Gastroesophageal sphincter (tissue), 4 donors: ENCODE measurements around the gene JDP2. TPM values are rescaled to one million over a fixed set of nuclear protein-coding genes. Genes with fewer than 3 reads are reported as not detected.
"Not testable (repeated sequence)": the region's sequence is repeated elsewhere in the genome, so short reads cannot be mapped to it uniquely, and the experiment has no call there.

Experiments
- ATAC-seq: fragments of 150-250 bp; one replicate; pipeline ENCODE4 v1.9.1; 2016; ENCODE audit warnings: mild to moderate bottlenecking, moderate library complexity
- H3K27ac ChIP-seq, 4 donors: fragments of 200-600 bp; sonication (generic) in 3 of 4; 1 replicate in 3 of 4; 2 replicates in 1 of 4; pipeline ENCODE4 v1.5.1; 2016 to 2019
- H3K27me3 ChIP-seq: fragments of 200-600 bp; sonication (generic); one replicate; pipeline ENCODE4 v1.5.1; 2019
- H3K36me3 ChIP-seq, 2 donors: fragments of 200-600 bp; sonication (generic); one replicate each; pipeline ENCODE4 v1.5.1; 2019; ENCODE audit warnings: control low read depth in 1 of 2
- H3K4me1 ChIP-seq, 3 donors: fragments of 200-600 bp; sonication (generic); 1 replicate in 2 of 3; 2 replicates in 1 of 3; pipeline ENCODE4 v1.5.1; 2016 to 2019; ENCODE audit warnings: control low read depth in 2 of 3
- H3K4me3 ChIP-seq, 2 donors: fragments of 200-600 bp; sonication (generic); one replicate each; pipeline ENCODE4 v1.5.1; 2019; ENCODE audit warnings: mild to moderate bottlenecking in 1 of 2, moderate library complexity in 1 of 2
- H3K9me3 ChIP-seq, 3 donors: fragments of 200-600 bp; sonication (generic); one replicate each; pipeline ENCODE4 v1.5.1; 2017 to 2019; ENCODE audit warnings: control low read depth in 2 of 3
- EP300 ChIP-seq: sonication (generic); formaldehyde crosslinking; IDR thresholded peaks from one replicate; pipeline ENCODE4 v1.6.1; 2017; ENCODE audit warnings: antibody characterized with exemption, mild to moderate bottlenecking
- POLR2A ChIP-seq, 2 donors: fragments of 450-650 bp; IDR thresholded peaks; one replicate each; pipeline ENCODE4 v1.6.1; 2017; ENCODE audit warnings: antibody characterized with exemption in 2 of 2, mild to moderate bottlenecking in 2 of 2, moderate library complexity in 1 of 2
- POLR2AphosphoS5 ChIP-seq: sonication (generic); formaldehyde crosslinking; IDR thresholded peaks from one replicate; pipeline ENCODE4 v1.6.1; 2017; ENCODE audit warnings: antibody characterized with exemption
- WGBS, 2 donors: methylation state at CpG; one replicate each; pipeline ENCODE4 v1.1.5; 2018; ENCODE audit warnings: low coverage in 1 of 2; 5-methylcytosine and 5-hydroxymethylcytosine counted together
- total RNA-seq, 4 donors: library from RNA; depleted of rRNA; stranded (reverse); fragments of >200 nt; gene quantifications; one replicate each; pipeline ENCODE4 v1.1.0, GENCODE V29; 2016
- TF ChIP-seq, protein P1 (sequence below), 4 experiments: fragments of 200-600 bp in 2 of 4; fragments of 450-650 bp in 2 of 4; sonication (generic) in 1 of 4; IDR thresholded peaks; one replicate each; pipeline ENCODE4 v1.5.1; 2017 to 2019; ENCODE audit warnings: antibody characterized with exemption in 4 of 4, mild to moderate bottlenecking in 2 of 4, moderate library complexity in 2 of 4

The JDP2 gene
- total RNA-seq, 4 donors from 2014 or later = 55.6 to 90.0 (median 70.8) TPM

DNA sequence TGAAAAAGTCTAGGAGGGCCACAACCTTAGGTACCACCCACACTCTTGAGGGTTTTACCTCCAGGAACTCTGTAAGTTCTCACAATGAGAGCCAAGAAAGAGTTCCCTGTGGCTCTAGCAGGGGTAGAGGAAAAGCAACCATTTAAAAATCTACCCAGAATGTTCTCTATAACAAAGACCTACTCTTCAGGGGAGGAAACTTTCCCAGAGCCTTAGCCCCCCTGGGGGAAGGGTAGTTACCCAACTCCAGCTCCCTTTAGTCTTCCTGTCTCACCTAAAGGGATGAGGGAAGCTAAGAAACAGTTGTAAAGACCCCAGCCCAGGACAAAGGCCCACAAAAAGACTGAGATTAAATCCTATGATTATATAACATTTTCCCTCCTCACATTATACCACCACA lies 46.2 kb upstream of the JDP2 start:
- Histone ChIP-seq H3K36me3 (no peaks in the 10 kb centered on the region), H3K4me1 (peaks cover 0 to 10% (median 0%) of the 10 kb centered on the region in 3 donors), H3K9me3 (no peaks in the 10 kb centered on the region), H3K27me3 (no peaks in the 10 kb centered on the region), H3K27ac (no peak overlapping the region), H3K4me3 (no peak overlapping the region)
- no peak for ATAC-seq
- TF ChIP-seq POLR2AphosphoS5 = no peak
- TF ChIP-seq POLR2A (IDR thresholded peaks at IDR 0.05) = no peak
- TF ChIP-seq, protein P1, sequence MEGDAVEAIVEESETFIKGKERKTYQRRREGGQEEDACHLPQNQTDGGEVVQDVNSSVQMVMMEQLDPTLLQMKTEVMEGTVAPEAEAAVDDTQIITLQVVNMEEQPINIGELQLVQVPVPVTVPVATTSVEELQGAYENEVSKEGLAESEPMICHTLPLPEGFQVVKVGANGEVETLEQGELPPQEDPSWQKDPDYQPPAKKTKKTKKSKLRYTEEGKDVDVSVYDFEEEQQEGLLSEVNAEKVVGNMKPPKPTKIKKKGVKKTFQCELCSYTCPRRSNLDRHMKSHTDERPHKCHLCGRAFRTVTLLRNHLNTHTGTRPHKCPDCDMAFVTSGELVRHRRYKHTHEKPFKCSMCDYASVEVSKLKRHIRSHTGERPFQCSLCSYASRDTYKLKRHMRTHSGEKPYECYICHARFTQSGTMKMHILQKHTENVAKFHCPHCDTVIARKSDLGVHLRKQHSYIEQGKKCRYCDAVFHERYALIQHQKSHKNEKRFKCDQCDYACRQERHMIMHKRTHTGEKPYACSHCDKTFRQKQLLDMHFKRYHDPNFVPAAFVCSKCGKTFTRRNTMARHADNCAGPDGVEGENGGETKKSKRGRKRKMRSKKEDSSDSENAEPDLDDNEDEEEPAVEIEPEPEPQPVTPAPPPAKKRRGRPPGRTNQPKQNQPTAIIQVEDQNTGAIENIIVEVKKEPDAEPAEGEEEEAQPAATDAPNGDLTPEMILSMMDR (IDR thresholded peaks at IDR 0.05) = no peak
- TF ChIP-seq EP300 = no peak

DNA sequence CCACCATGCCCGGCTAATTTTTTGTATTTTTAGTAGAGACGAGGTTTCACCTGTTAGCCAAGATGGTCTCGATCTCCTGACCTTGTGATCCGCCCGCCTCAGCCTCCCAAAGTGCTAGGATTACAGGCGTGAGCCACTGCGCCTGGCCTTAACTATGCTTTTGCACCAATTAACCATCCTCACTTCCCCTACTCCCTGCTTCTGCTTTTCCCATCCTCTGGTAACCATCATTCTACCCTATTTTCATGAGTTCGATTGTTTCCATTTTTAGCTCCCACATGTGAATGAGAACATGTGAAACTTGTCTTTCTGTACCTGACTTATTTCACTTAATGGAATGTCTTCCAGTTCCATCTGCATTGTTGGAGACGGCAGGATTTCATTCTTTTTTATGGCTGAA lies 44.6 kb upstream of the JDP2 start:
- not testable (repeated sequence) for ATAC-seq
- whole genome bisulfite sequencing, 2 donors = 90 to 94% methylated on average over 2 to 9 of the region's 9 CpGs

GRCh38 chr14:75383721-75384120 lies 44.1 kb upstream of the JDP2 start:
- no peak overlapping the region for H3K27ac ChIP-seq
- no peaks in the 10 kb centered on the region for H3K27me3 ChIP-seq
- no peak overlapping the region for H3K4me3 ChIP-seq
- ATAC-seq = no peak
- TF ChIP-seq EP300 = no peak
- no peak for TF ChIP-seq POLR2AphosphoS5
- TF ChIP-seq, protein P1 (IDR thresholded peaks at IDR 0.05) = no peak
- TF ChIP-seq POLR2A (IDR thresholded peaks at IDR 0.05) = no peak
- no peaks in the 10 kb centered on the region for H3K36me3 ChIP-seq
- H3K4me1 ChIP-seq = peaks cover 0 to 10% (median 0%) of the 10 kb centered on the region in 3 donors
- WGBS, 2 donors = 75% methylated on average over 1 of the region's 1 CpG; no CpG with 5 or more reads in 1 of the 2 donors
- H3K9me3 ChIP-seq = no peaks in the 10 kb centered on the region

More for the DNA sequence above, 44.6 kb upstream of the JDP2 start:
- not testable (repeated sequence) for H3K4me3 ChIP-seq, H3K9me3 ChIP-seq, H3K36me3 ChIP-seq, H3K4me1 ChIP-seq, H3K27ac ChIP-seq, H3K27me3 ChIP-seq

- no peak for TF ChIP-seq POLR2A (IDR thresholded peaks at IDR 0.05)
- TF ChIP-seq EP300 = no peak
- no peak for TF ChIP-seq POLR2AphosphoS5
- TF ChIP-seq, protein P1 (IDR thresholded peaks at IDR 0.05) = no peak
- 74 to 82% methylated on average over 3 of the region's 3 CpGs for WGBS, 2 donors
- no peak for ATAC-seq
- H3K36me3 ChIP-seq = no peaks in the 10 kb centered on the region
- no peaks in the 10 kb centered on the region for H3K9me3 ChIP-seq
- H3K27ac ChIP-seq = no peak overlapping the region
- H3K4me3 ChIP-seq = no peak overlapping the region
- H3K4me1 ChIP-seq = no peaks in the 10 kb centered on the region
- no peaks in the 10 kb centered on the region for H3K27me3 ChIP-seq
These were observed 38.1 kb upstream of the JDP2 start for GRCh38 chr14:75389679-75390078.

DNA sequence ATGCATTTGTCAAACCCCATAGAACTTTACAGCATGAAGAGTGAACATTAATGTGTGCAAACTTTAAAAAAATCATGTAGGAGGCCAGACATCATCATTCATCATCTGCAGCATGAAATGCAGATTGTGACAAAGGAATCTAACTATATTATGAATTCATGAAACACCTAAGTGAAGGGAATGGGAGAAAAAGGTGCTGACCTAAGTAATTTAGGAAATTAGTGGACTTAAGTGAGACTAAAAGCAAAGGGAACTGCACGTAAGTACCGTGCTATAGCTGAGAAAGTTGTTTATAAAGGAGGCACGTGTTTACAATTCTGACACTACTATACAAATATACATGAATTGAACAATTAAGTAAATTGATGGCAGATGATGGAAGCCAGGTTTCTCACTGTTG lies 37.6 kb upstream of the JDP2 start:
- WGBS, 2 donors = 55 to 68% methylated on average over 3 of the region's 3 CpGs
- no peak overlapping the region for H3K4me3 ChIP-seq
- no peak overlapping the region for H3K27ac ChIP-seq
- H3K9me3 ChIP-seq = no peaks in the 10 kb centered on the region
- no peaks in the 10 kb centered on the region for H3K36me3 ChIP-seq
- no peak for TF ChIP-seq POLR2A (IDR thresholded peaks at IDR 0.05)
- H3K4me1 ChIP-seq = no peaks in the 10 kb centered on the region
- ATAC-seq = no peak
- no peaks in the 10 kb centered on the region for H3K27me3 ChIP-seq

- no peak for TF ChIP-seq POLR2A (IDR thresholded peaks at IDR 0.05)
- TF ChIP-seq, protein P1 (IDR thresholded peaks at IDR 0.05) = no peak
- no peak for TF ChIP-seq POLR2AphosphoS5
- TF ChIP-seq EP300 = no peak
- WGBS, 2 donors = 77 to 89% methylated on average over 4 to 7 of the region's 7 CpGs
- Histone ChIP-seq H3K27ac (no peak overlapping the region), H3K36me3 (no peaks in the 10 kb centered on the region), H3K4me1 (no peaks in the 10 kb centered on the region), H3K9me3 (no peaks in the 10 kb centered on the region), H3K4me3 (no peak overlapping the region), H3K27me3 (no peaks in the 10 kb centered on the region)
- no peak for ATAC-seq
These were observed 35.9 kb upstream of the JDP2 start for GRCh38 chr14:75391953-75392352.
